Heart left ventricle (tissue), 13 donors: ENCODE results near the gene PTPRCAP.

ENCODE experiments used
- CTCF ChIP-seq, 12 donors: fragments of 200-600 bp; sonication (generic) in 4 of 12; IDR thresholded peaks; one replicate each; pipeline versions ENCODE4 v1.5.0 to v1.8.0; 2018 to 2022; ENCODE audit warnings: antibody characterized with exemption in 12 of 12, mild to moderate bottlenecking in 5 of 12
- POLR2A ChIP-seq, 2 donors: fragments of 450-650 bp; IDR thresholded peaks; one replicate each; pipeline ENCODE4 v1.6.1; 2017; ENCODE audit warnings: antibody characterized with exemption in 2 of 2, mild to moderate bottlenecking in 2 of 2, moderate library complexity in 2 of 2
- donor health status: ischemic (EF 13 %, LVEDD 7.1; RV severe dilation, severe dysfunction).
- donor health status: DM: no; HTN: yes; CAD: no.
- donor health status: DM: no; HTN: no; CAD: no.
- donor health status: ischemic (EF 25% LVEDD 6.9; RV normal size, moderate dysfunction).
- donor health status: ischemic (EF 25% LVEDD 5.7; RV mildly dilated, moderate dysfunction).
- donor health status: ischemic (EF 35%, LVEDD 5.7; RV mildly dilated, moderate dysfunction).
- donor health status: nonischemic (EF 11% LVEDD 7.7; RV severe dilation, severe dysfunction).
- donor health status: DM: yes; HTN: yes; CAD: no.
- donor health status: PGD.
- donor health status: ischemic (EF 29% LVEDD 5.4; RV normal size, mild dysfunction).
- donor health status: nonischemic (EF 23%, LVEDD 6.1; RV moderate dilation, normal function).

GRCh38 chr11:67455054-67455453, 17.6 kb upstream of the PTPRCAP start, which contains the start of gene CABP4:
- TF ChIP-seq CTCF (IDR thresholded peaks at IDR 0.05) = no peak
- no peak for TF ChIP-seq POLR2A (IDR thresholded peaks at IDR 0.05)
